ENCODE measurements around the gene HNRNPAB.

DNA sequence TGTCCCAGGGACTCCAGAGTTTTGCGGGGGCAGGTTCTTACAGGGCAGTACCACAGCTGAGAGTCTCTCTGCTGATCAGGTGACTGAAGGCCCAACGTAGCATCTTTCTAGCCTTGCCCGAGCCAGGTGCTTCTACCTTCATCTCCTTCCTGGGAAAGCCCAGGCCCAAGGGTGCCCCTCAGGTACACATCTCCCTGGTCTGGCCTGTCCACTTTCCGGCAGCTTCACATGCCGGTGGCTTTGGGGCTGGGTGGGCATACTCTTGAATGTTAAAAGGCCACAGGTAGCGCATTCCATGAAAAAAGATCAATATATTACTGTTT lies 33.9 kb downstream of the HNRNPAB start:
- no peak for TF ChIP-seq CTCF (IDR thresholded peaks at IDR 0.05)
- TF ChIP-seq POLR2A (IDR thresholded peaks at IDR 0.05; ENCODE audit: low read depth) = no peak
